Type B pancreatic cell (in vitro differentiated cells): ENCODE data around the gene BAG2. TPM values are rescaled to one million over a fixed set of nuclear protein-coding genes. Genes with fewer than 3 reads are reported as not detected.

ENCODE experiments used
- DNase-seq: peaks from one replicate; pipeline ENCODE4 v3.0.0; 2021; ENCODE audit warnings: mixed read lengths; ENCODE audit not compliant: unreplicated experiment; ENCODE audit errors: extremely low spot score
- H3K27ac Mint-ChIP-seq: 2 replicates; pipeline ENCODE4 v1.8.0; 2021; ENCODE audit warnings: mild to moderate bottlenecking, mixed read lengths
- H3K27me3 Mint-ChIP-seq: 2 replicates; pipeline ENCODE4 v1.8.0; 2021; ENCODE audit warnings: mixed read lengths
- H3K36me3 Mint-ChIP-seq: 2 replicates; pipeline ENCODE4 v1.8.0; 2021; ENCODE audit warnings: mixed read lengths
- H3K4me1 Mint-ChIP-seq: one replicate; pipeline ENCODE4 v1.8.0; 2021; ENCODE audit warnings: mixed read lengths; ENCODE audit not compliant: unreplicated experiment
- H3K4me3 Mint-ChIP-seq: 2 replicates; pipeline ENCODE4 v1.8.0; 2021; ENCODE audit warnings: mild to moderate bottlenecking, mixed read lengths
- H3K9me3 Mint-ChIP-seq: 2 replicates; pipeline ENCODE4 v1.8.0; 2021; ENCODE audit warnings: mixed read lengths
- CTCF ChIP-seq: fragments of 200-600 bp; sonication (generic); conservative IDR thresholded peaks from 2 replicates; pipeline ENCODE4 v1.5.0; 2021; ENCODE audit warnings: antibody characterized with exemption, mild to moderate bottlenecking
- total RNA-seq: library from RNA; stranded (reverse); gene quantifications from 2 replicates; pipeline ENCODE4 v1.2.1, GENCODE V29; 2021; ENCODE audit warnings: low replicate concordance

BAG2 gene
- total RNA-seq, 1 donor from 2014 or later: 3.8 TPM

GRCh38 chr6:57143690-57144089 lies 28.4 kb upstream of the BAG2 start:
- Mint-ChIP-seq H3K27me3 (no peaks in the 10 kb centered on the region), H3K27ac (no peak overlapping the region), H3K36me3 (peaks cover 41% of the 10 kb centered on the region), H3K4me3 (no peak overlapping the region), H3K9me3 (no peaks in the 10 kb centered on the region), H3K4me1 (no peaks in the 10 kb centered on the region)
- no peak for TF ChIP-seq CTCF
- DNase-seq: no peak

GRCh38 chr6:57147401-57147800 lies 24.7 kb upstream of the BAG2 start:
- no peak for TF ChIP-seq CTCF
- H3K4me3 Mint-ChIP-seq: no peak overlapping the region

GRCh38 chr6:57147955-57148858 lies 23.9 kb upstream of the BAG2 start:
- no peaks in the 10 kb centered on the region for H3K27me3 Mint-ChIP-seq
- peaks cover 39% of the 10 kb centered on the region for H3K36me3 Mint-ChIP-seq
- no peak overlapping the region for H3K27ac Mint-ChIP-seq
- H3K9me3 Mint-ChIP-seq: no peaks in the 10 kb centered on the region
- H3K4me3 Mint-ChIP-seq: no peak overlapping the region
- no peaks in the 10 kb centered on the region for H3K4me1 Mint-ChIP-seq
- DNase-seq: no peak
- no peak for TF ChIP-seq CTCF

More at GRCh38 chr6:57147401-57147800, 24.7 kb upstream of the BAG2 start:
- H3K4me1 Mint-ChIP-seq: no peaks in the 10 kb centered on the region
- peaks cover 44% of the 10 kb centered on the region for H3K36me3 Mint-ChIP-seq
- DNase-seq: no peak
- H3K27ac Mint-ChIP-seq: no peak overlapping the region
- H3K9me3 Mint-ChIP-seq: no peaks in the 10 kb centered on the region
- H3K27me3 Mint-ChIP-seq: no peaks in the 10 kb centered on the region

GRCh38 chr6:57158658-57159057 lies 13.5 kb upstream of the BAG2 start:
- no peak overlapping the region for H3K27ac Mint-ChIP-seq
- H3K36me3 Mint-ChIP-seq: peaks cover 20% of the 10 kb centered on the region
- no peak for DNase-seq
- no peak overlapping the region for H3K4me3 Mint-ChIP-seq
- no peaks in the 10 kb centered on the region for H3K27me3 Mint-ChIP-seq
- TF ChIP-seq CTCF: no peak
- no peaks in the 10 kb centered on the region for H3K4me1 Mint-ChIP-seq
- no peaks in the 10 kb centered on the region for H3K9me3 Mint-ChIP-seq

GRCh38 chr6:57159127-57159526 lies 13.0 kb upstream of the BAG2 start:
- no peak for TF ChIP-seq CTCF
- no peak for DNase-seq
- Mint-ChIP-seq H3K9me3 (no peaks in the 10 kb centered on the region), H3K27me3 (no peaks in the 10 kb centered on the region), H3K36me3 (peaks cover 22% of the 10 kb centered on the region), H3K27ac (no peak overlapping the region), H3K4me3 (no peak overlapping the region), H3K4me1 (no peaks in the 10 kb centered on the region)
